ENCODE results near the gene KAZN. TPM values are rescaled to one million over a fixed set of nuclear protein-coding genes. Genes with fewer than 3 reads are reported as not detected.

The KAZN gene
- polyA plus RNA-seq, 1 of the 3 experiments (the other 2 are of a cell fraction): 6.8 TPM

DNA sequence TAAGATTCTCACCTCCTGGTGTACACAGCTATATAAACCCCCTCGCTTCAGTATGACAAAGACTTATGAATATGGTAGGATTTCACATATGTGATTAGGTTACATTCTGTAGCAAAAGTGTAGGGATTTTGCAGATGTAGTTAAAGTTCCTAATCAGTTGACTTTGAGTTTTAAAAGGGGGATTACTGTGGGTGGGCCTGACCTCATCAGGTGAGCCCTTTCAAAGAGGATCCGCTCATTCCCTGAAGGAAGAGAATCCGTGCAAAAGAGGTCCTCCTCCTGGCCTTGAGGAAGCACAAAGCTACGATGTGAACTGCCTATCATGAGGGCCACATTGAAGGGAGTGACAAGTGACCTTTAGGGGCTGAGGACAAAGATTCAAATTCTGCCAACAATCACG, 30.6 kb upstream of the KAZN start (continued):
- TF ChIP-seq, protein P1, sequence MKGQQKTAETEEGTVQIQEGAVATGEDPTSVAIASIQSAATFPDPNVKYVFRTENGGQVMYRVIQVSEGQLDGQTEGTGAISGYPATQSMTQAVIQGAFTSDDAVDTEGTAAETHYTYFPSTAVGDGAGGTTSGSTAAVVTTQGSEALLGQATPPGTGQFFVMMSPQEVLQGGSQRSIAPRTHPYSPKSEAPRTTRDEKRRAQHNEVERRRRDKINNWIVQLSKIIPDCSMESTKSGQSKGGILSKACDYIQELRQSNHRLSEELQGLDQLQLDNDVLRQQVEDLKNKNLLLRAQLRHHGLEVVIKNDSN (IDR thresholded peaks at IDR 0.05; ENCODE audit: borderline replicate concordance, low read depth): no peak
- TF ChIP-seq RAD21 (IDR thresholded peaks at IDR 0.05; ENCODE audit: low read length) (no peak), TAF1 (IDR thresholded peaks at IDR 0.05; ENCODE audit: borderline replicate concordance, low read depth, low read length) (no peak), EZH2phosphoT487 (IDR thresholded peaks at IDR 0.05; ENCODE audit: borderline replicate concordance, low read depth) (no peak), ELF1 (IDR thresholded peaks at IDR 0.05) (no peak), FOXJ3 (CRISPR knock-in tag; IDR thresholded peaks at IDR 0.05) (no peak), TEAD4 (IDR thresholded peaks at IDR 0.05; ENCODE audit: borderline replicate concordance, insufficient read depth) (no peak), JUND (IDR thresholded peaks at IDR 0.05) (no peak)
- TF ChIP-seq, protein P2, sequence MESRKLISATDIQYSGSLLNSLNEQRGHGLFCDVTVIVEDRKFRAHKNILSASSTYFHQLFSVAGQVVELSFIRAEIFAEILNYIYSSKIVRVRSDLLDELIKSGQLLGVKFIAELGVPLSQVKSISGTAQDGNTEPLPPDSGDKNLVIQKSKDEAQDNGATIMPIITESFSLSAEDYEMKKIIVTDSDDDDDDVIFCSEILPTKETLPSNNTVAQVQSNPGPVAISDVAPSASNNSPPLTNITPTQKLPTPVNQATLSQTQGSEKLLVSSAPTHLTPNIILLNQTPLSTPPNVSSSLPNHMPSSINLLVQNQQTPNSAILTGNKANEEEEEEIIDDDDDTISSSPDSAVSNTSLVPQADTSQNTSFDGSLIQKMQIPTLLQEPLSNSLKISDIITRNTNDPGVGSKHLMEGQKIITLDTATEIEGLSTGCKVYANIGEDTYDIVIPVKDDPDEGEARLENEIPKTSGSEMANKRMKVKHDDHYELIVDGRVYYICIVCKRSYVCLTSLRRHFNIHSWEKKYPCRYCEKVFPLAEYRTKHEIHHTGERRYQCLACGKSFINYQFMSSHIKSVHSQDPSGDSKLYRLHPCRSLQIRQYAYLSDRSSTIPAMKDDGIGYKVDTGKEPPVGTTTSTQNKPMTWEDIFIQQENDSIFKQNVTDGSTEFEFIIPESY (IDR thresholded peaks at IDR 0.05; ENCODE audit: borderline replicate concordance, low read depth): no peak
- TF ChIP-seq, protein P3, sequence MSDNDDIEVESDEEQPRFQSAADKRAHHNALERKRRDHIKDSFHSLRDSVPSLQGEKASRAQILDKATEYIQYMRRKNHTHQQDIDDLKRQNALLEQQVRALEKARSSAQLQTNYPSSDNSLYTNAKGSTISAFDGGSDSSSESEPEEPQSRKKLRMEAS (IDR thresholded peaks at IDR 0.05; ENCODE audit: low read depth): no peak
- TF ChIP-seq, protein P4, sequence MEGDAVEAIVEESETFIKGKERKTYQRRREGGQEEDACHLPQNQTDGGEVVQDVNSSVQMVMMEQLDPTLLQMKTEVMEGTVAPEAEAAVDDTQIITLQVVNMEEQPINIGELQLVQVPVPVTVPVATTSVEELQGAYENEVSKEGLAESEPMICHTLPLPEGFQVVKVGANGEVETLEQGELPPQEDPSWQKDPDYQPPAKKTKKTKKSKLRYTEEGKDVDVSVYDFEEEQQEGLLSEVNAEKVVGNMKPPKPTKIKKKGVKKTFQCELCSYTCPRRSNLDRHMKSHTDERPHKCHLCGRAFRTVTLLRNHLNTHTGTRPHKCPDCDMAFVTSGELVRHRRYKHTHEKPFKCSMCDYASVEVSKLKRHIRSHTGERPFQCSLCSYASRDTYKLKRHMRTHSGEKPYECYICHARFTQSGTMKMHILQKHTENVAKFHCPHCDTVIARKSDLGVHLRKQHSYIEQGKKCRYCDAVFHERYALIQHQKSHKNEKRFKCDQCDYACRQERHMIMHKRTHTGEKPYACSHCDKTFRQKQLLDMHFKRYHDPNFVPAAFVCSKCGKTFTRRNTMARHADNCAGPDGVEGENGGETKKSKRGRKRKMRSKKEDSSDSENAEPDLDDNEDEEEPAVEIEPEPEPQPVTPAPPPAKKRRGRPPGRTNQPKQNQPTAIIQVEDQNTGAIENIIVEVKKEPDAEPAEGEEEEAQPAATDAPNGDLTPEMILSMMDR (IDR thresholded peaks at IDR 0.05): no peak

DNA sequence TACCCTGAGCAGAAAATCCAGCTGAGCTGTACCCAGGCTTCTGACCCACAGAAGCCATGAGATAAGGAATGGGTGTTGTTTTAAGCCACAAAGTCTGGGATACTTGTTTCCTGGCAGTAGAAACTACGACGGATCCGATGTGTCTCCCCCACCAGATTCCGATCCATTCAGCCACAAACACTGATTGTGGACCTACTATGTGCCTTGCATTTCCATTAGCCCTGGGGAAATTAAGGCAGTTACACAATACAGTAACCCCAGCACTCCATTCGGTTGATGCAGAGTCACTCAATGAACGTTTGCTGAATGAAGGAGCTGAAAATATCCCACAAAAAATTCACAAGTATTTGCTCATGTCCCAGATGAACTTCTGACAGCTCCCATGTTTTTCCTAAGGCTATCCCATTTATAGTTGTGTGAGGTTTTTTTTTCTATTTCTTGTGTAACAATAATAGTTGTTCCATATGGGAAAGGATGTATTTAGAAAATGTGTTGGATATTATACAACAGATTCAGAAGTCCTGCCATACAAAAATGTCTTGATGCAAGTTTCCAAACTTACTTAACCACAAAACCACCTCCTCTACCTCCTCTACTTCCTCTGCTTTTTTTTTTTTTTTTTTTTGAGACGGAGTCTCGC, 29.6 kb upstream of the KAZN start:
- H3K4me3 ChIP-seq (ENCODE audit: low read depth in 2 of 2, low read length in 1 of 2): no peak overlapping the region
- H3K27ac ChIP-seq (ENCODE audit: low read depth in 2 of 2, low read length in 1 of 2): no peak overlapping the region
- no peak overlapping the region for H2AFZ ChIP-seq (ENCODE audit: low read depth)
- H3K36me3 ChIP-seq (replicated peaks in 1 of 2; ENCODE audit: control insufficient read depth in 1 of 2, insufficient read depth in 2 of 2, low read length in 1 of 2): no peaks in the 10 kb centered on the region
- H3F3A ChIP-seq (replicated peaks; ENCODE audit: insufficient read depth): no peaks in the 10 kb centered on the region
- H3K27me3 ChIP-seq (ENCODE audit: insufficient read depth): no peaks in the 10 kb centered on the region
- ChIA-PET CTCF (no interaction called here), POLR2A (no interaction called here)
- TF ChIP-seq NFIC (IDR thresholded peaks at IDR 0.05; ENCODE audit: borderline replicate concordance) (no peak), GABPA (IDR thresholded peaks at IDR 0.05; ENCODE audit: low read depth) (no peak), RXRA (IDR thresholded peaks at IDR 0.05; ENCODE audit: borderline replicate concordance, low read depth) (no peak), RCOR1 (IDR thresholded peaks at IDR 0.05; ENCODE audit: low read length) (no peak), SIN3A (IDR thresholded peaks at IDR 0.05; ENCODE audit: borderline replicate concordance, low read depth, low read length) (no peak), EP300 (IDR thresholded peaks at IDR 0.05; ENCODE audit: borderline replicate concordance in 1 of 2, low read depth in 1 of 2, low read length in 1 of 2) (no peak), CHD2 (IDR thresholded peaks at IDR 0.05; ENCODE audit: low read length, partially characterized antibody) (no peak), MXI1 (IDR thresholded peaks at IDR 0.05; ENCODE audit: low read depth, low read length) (no peak)
- TF ChIP-seq, protein P3 (IDR thresholded peaks at IDR 0.05; ENCODE audit: low read depth): no peak
- TF ChIP-seq, protein P2 (IDR thresholded peaks at IDR 0.05; ENCODE audit: borderline replicate concordance, low read depth): no peak
- TF ChIP-seq, protein P5, sequence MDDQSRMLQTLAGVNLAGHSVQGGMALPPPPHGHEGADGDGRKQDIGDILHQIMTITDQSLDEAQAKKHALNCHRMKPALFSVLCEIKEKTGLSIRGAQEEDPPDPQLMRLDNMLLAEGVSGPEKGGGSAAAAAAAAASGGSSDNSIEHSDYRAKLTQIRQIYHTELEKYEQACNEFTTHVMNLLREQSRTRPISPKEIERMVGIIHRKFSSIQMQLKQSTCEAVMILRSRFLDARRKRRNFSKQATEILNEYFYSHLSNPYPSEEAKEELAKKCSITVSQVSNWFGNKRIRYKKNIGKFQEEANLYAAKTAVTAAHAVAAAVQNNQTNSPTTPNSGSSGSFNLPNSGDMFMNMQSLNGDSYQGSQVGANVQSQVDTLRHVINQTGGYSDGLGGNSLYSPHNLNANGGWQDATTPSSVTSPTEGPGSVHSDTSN (IDR thresholded peaks at IDR 0.05): no peak
- TF ChIP-seq, protein P6, sequence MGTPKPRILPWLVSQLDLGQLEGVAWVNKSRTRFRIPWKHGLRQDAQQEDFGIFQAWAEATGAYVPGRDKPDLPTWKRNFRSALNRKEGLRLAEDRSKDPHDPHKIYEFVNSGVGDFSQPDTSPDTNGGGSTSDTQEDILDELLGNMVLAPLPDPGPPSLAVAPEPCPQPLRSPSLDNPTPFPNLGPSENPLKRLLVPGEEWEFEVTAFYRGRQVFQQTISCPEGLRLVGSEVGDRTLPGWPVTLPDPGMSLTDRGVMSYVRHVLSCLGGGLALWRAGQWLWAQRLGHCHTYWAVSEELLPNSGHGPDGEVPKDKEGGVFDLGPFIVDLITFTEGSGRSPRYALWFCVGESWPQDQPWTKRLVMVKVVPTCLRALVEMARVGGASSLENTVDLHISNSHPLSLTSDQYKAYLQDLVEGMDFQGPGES (IDR thresholded peaks at IDR 0.05; ENCODE audit: low read depth, low read length): no peak
- H3K9me2 ChIP-seq: no peaks in the 10 kb centered on the region
- H4K20me1 ChIP-seq (ENCODE audit: insufficient read depth): no peaks in the 10 kb centered on the region
- no peak overlapping the region for H3K4me2 ChIP-seq
- WGBS (ENCODE audit: low lambda C conversion rate): 58% methylated on average over 8 of the region's 8 CpGs
- no peak for DNase-seq
- H3K4me1 ChIP-seq (ENCODE audit: control insufficient read depth in 1 of 2, insufficient read depth in 2 of 2, low read depth in 1 of 2, low read length in 1 of 2): no peaks in the 10 kb centered on the region
- no peaks in the 10 kb centered on the region for H3K9me3 ChIP-seq
- no peaks in the 10 kb centered on the region for H3K79me2 ChIP-seq (ENCODE audit: insufficient read depth)
- no peak overlapping the region for H3K9ac ChIP-seq
